Testis (tissue), 2 donors: ENCODE measurements around the gene VASH1.

Experiments
- POLR2A ChIP-seq: fragments of 450-650 bp; IDR thresholded peaks from one replicate; pipeline ENCODE4 v1.6.1; 2017; ENCODE audit warnings: antibody characterized with exemption, mild to moderate bottlenecking, moderate library complexity
- TF ChIP-seq, protein P1 (sequence below), 3 experiments: fragments of 450-650 bp in 2 of 3; fragments of 200-600 bp in 1 of 3; sonication (generic) in 1 of 3; IDR thresholded peaks; one replicate each; pipeline ENCODE4 v1.5.1; 2016 to 2019; ENCODE audit warnings: antibody characterized with exemption in 3 of 3, mild to moderate bottlenecking in 2 of 3, moderate library complexity in 1 of 3

DNA sequence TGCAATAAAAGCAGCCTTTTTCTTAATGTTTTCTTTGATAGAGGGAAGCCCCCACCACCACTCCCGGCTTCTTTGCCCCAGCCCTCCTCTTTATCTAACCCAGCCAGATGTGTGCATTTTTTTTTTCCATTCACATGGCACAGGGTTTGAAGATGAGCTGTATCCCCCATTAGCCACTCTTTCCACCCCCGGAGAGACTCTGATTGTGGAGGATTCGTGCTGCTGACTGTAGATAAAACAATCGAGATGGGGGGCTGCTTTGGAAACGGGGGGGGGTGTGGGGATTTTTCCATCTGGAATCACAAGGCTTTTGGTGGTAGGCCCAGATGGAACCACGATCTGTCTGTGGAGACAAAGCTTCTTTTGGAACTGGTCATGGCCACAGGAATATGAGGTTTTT lies 46.2 kb upstream of the VASH1 start:
- no peak for TF ChIP-seq POLR2A
- TF ChIP-seq, protein P1, sequence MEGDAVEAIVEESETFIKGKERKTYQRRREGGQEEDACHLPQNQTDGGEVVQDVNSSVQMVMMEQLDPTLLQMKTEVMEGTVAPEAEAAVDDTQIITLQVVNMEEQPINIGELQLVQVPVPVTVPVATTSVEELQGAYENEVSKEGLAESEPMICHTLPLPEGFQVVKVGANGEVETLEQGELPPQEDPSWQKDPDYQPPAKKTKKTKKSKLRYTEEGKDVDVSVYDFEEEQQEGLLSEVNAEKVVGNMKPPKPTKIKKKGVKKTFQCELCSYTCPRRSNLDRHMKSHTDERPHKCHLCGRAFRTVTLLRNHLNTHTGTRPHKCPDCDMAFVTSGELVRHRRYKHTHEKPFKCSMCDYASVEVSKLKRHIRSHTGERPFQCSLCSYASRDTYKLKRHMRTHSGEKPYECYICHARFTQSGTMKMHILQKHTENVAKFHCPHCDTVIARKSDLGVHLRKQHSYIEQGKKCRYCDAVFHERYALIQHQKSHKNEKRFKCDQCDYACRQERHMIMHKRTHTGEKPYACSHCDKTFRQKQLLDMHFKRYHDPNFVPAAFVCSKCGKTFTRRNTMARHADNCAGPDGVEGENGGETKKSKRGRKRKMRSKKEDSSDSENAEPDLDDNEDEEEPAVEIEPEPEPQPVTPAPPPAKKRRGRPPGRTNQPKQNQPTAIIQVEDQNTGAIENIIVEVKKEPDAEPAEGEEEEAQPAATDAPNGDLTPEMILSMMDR (IDR thresholded peaks at IDR 0.05): no peak
